Mucosa of descending colon (tissue), 3 donors: ENCODE results near the gene UBAC1. TPM values are rescaled to one million over a fixed set of nuclear protein-coding genes. Genes with fewer than 3 reads are reported as not detected.
"Not testable (repeated sequence)": the region's sequence is repeated elsewhere in the genome, so short reads cannot be mapped to it uniquely, and the experiment has no call there.

Experiments
- ATAC-seq: fragments of 200-7000 bp; cut with Tn5 transposase; one replicate; pipeline ENCODE4 v1.9.1; 2020; ENCODE audit warnings: mild to moderate bottlenecking, moderate library complexity
- DNase-seq, 3 donors: peaks; one replicate each; pipeline ENCODE4 v3.0.0-alpha.2; 2020
- H3K36me3 ChIP-seq: fragments of 200-600 bp; one replicate; pipeline ENCODE4 v1.8.0; 2021; ENCODE audit warnings: low read depth, mild to moderate bottlenecking
- H3K4me1 ChIP-seq: fragments of 200-600 bp; one replicate; pipeline ENCODE4 v1.8.0; 2021; ENCODE audit warnings: low read depth, mild to moderate bottlenecking
- H3K4me3 ChIP-seq: fragments of 200-600 bp; one replicate; pipeline ENCODE4 v1.8.0; 2021; ENCODE audit warnings: mild to moderate bottlenecking
- H3K9me3 ChIP-seq: fragments of 200-600 bp; one replicate; pipeline ENCODE4 v1.8.0; 2021; ENCODE audit warnings: mild to moderate bottlenecking
- CTCF ChIP-seq: fragments of 200-600 bp; IDR thresholded peaks from one replicate; pipeline ENCODE4 v1.8.0; 2022; ENCODE audit warnings: antibody characterized with exemption, mild to moderate bottlenecking
- intact Hi-C, 2 donors: fragments of 100-400 bp; cut with DNase I in 1 of 2; cut with micrococcal nuclease in 1 of 2; formaldehyde crosslinking; loops; one replicate each; pipeline versions ENCODE4 v1.11.0 to v1.11.1; 2022; cut with DNase I, micrococcal nuclease
- total RNA-seq, 3 donors: library from RNA; stranded (reverse); fragmentation: NEBNext Ultra II Directional in 2 of 3; extraction: Animal tissue kit (Norgen Biotek cat#: 25700) in 2 of 3; gene quantifications; one replicate each; pipeline versions ENCODE4 v1.2.1 to v1.2.4, GENCODE V29; 2021 to 2023
- donor health status: DM: no; HTN: no; CAD: no; lungs with moderate emphysema.
- donor health status: DM: no; HTN: no; CAD: no.
- donor health status: DM: no; HTN: yes; CAD: no.

UBAC1 gene
- total RNA-seq, 3 donors from 2014 or later: 55.5 to 70.4 (median 64.0) TPM

GRCh38 chr9:135957431-135957830, 3.7 kb downstream of the UBAC1 start:
- no peak for ATAC-seq
- intact Hi-C loops: no loop called here
- Histone ChIP-seq H3K36me3 (no peaks in the 10 kb centered on the region), H3K9me3 (no peaks in the 10 kb centered on the region), H3K4me3 (no peak overlapping the region), H3K4me1 (peaks cover 6% of the 10 kb centered on the region)
- no peak for TF ChIP-seq CTCF
- DNase-seq: no peak

GRCh38 chr9:135956802-135957174, 4.4 kb downstream of the UBAC1 start:
- H3K9me3 ChIP-seq: no peaks in the 10 kb centered on the region

GRCh38 chr9:135955934-135956801, 5.0 kb downstream of the UBAC1 start:
- no peak overlapping the region for H3K4me3 ChIP-seq
- TF ChIP-seq CTCF: no peak
- H3K36me3 ChIP-seq: no peaks in the 10 kb centered on the region
- intact Hi-C loops: no loop called here
- ATAC-seq (no peak), DNase-seq (no peak)
- peaks cover 6% of the 10 kb centered on the region for H3K4me1 ChIP-seq
- H3K9me3 ChIP-seq: no peaks in the 10 kb centered on the region

More at GRCh38 chr9:135956802-135957174, 4.4 kb downstream of the UBAC1 start:
- no peaks in the 10 kb centered on the region for H3K36me3 ChIP-seq
- H3K4me3 ChIP-seq: no peak overlapping the region
- TF ChIP-seq CTCF: no peak
- no peak for ATAC-seq
- H3K4me1 ChIP-seq: peaks cover 6% of the 10 kb centered on the region
- DNase-seq: no peak
- intact Hi-C loops: no loop called here

- no peak for ATAC-seq
- TF ChIP-seq CTCF: no peak
- no peak for DNase-seq
- Histone ChIP-seq H3K36me3 (peaks cover 9% of the 10 kb centered on the region), H3K4me3 (no peak overlapping the region), H3K4me1 (no peaks in the 10 kb centered on the region), H3K9me3 (no peaks in the 10 kb centered on the region)
- intact Hi-C loops: no loop called here
Measured at GRCh38 chr9:135952664-135953206, 8.4 kb downstream of the UBAC1 start.

GRCh38 chr9:135951889-135952663, 9.1 kb downstream of the UBAC1 start:
- intact Hi-C loops: no loop called here
- TF ChIP-seq CTCF: no peak
- Histone ChIP-seq H3K4me3 (no peak overlapping the region), H3K9me3 (no peaks in the 10 kb centered on the region), H3K36me3 (peaks cover 9% of the 10 kb centered on the region), H3K4me1 (no peaks in the 10 kb centered on the region)
- no peak for DNase-seq
- ATAC-seq: no peak

GRCh38 chr9:135951310-135951709, 9.9 kb downstream of the UBAC1 start:
- DNase-seq, H3K4me1 ChIP-seq, H3K36me3 ChIP-seq, intact Hi-C loops, ATAC-seq, H3K4me3 ChIP-seq, H3K9me3 ChIP-seq: not testable (repeated sequence)

GRCh38 chr9:135950841-135951240, 10.3 kb downstream of the UBAC1 start:
- H3K9me3 ChIP-seq, DNase-seq, ATAC-seq, H3K4me3 ChIP-seq, H3K4me1 ChIP-seq, intact Hi-C loops, H3K36me3 ChIP-seq: not testable (repeated sequence)
